CD4-positive, alpha-beta T cell treated with Interleukin-6 at 100 ng/mL for 8 hours (primary cell): Measurements from ENCODE around the gene TMPO.
A peak's percentile ranks its signal among the peaks of the same experiment; 100 is the strongest.
"Not testable (repeated sequence)": the region's sequence is repeated elsewhere in the genome, so short reads cannot be mapped to it uniquely, and the experiment has no call there.

Source experiments
- DNase-seq: peaks from one replicate; pipeline ENCODE4 v3.0.0-alpha.2; 2020; ENCODE audit warnings: mixed read lengths, low spot score

Gene TMPO

GRCh38 chr12:98515287-98516110 is at the start of gene TMPO:
TMPO (plus strand) TSS chr12:98515590; CDS start chr12:98515868, 278 bp downstream.
- peak; percentile 92 for DNase-seq

DNA sequence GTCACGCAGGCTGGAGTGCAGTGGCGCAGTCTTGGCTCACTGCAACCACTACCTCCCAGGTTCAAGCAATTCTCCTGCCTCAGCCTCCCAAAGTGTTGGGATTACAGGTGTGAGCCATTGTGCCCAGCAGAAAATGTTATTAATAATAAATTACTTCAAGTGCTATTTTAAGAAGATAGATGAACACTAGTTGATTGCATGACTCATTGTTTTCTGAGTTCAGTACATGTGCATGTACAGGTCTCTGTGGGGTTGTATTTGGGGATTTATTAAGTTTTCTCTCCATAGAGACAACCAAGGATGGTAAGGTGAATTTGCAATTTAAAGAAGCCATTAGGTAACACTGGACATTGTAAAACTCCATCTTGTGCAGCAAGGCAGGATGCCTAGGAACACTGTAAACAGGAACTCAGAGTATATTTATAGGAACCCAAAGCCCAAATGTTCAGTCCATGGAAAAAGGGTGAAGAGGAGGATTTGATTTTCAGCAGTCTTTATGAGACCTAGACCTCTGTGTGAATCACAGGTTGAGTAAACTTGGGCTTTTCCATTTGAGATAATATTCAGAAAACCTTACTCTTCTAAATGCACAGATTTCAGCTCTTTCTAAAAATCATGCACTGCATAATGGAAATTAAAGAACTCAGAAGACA is 49.3 kb upstream of the TMPO start:
- no peak for DNase-seq

DNA sequence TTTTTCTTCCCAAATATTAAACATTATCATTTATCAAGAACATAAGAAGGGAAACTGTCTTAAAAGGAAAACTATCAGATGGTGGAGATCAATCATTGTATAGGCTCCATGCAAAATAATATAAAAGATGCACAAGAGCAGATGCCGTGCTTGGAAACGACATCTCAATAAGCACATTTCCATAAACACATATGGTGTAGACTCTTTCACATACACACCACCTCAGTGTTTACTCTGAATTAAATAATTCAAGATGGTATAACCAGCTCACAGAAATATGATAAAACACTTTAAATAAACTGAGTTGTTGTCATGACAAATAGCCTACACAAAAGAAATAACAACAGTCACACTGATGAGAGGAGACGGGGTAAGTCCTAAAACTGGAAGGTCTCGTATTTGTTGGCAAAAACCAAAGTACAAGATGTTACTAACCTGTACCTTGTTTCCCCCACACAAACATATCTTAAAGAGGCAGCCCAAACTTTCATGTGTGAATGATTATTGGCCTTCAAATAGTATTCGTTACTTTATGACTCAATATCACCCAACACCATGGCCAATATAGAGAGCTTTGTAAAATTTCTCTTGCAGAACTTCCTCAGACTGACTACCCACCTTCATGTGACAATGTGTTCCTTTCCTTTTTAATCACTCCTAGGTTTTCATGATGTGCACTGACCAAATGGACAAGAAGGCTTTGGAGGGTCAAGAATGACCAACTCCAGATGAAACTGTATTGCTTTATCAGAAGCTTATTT is 48.6 kb upstream of the TMPO start:
- DNase-seq = no peak

DNA sequence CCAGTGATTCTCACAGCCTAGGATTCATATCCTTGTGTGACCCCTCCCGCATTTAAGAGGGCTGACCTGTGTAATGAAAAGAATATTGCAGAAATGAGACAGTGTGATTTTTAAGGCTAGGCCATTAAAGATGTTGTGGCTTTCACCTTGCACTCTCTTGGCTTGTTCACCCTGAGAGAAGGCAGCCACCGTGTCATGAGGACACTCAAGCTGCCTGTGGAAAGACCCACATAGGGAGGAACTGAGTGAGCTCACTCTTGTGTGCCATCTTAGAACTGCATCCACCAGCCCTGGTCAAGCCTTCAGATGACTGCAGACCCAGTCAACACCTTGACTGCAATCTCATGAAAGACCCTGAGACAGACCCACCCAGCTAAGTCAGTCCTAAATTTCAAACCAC is 46.3 kb upstream of the TMPO start:
- no peak for DNase-seq

GRCh38 chr12:98470469-98471082 is 44.8 kb upstream of the TMPO start:
- DNase-seq = no peak

DNA sequence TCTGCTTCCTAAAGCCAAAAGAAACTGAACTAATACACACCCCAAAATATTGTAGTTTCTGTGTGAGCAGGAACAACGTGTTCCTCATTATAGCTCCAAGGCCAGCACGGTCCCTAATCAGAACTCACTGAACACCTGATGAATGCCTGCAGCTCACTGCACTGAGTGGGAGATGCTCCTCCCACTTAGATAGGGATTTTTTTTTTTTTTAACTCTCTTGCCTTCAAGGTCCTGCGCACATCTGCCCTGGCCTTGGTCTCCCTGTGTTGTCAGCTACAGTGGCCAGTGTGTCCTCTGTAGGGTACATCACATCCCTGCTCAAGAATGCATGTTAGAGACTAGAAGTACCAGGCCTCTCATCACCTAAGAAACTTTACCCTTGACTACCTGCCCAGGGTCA is 44.3 kb upstream of the TMPO start:
- DNase-seq = no peak

DNA sequence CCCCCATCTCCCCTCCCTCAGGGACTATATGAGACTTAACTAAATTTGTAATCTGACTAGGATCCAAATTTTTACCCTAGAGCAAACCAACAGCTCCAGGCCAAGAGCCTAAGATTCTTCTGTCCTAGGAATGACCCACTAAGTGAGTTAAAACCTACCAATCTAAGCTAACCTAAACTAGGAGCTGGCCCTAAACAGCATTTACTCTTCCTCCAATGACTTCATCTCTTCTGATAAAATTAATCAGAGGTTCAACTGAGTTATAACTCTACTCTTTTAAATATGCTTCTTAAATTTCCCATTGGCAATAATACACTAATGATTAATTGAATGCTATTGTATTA is 39.9 kb upstream of the TMPO start:
- no peak for DNase-seq

DNA sequence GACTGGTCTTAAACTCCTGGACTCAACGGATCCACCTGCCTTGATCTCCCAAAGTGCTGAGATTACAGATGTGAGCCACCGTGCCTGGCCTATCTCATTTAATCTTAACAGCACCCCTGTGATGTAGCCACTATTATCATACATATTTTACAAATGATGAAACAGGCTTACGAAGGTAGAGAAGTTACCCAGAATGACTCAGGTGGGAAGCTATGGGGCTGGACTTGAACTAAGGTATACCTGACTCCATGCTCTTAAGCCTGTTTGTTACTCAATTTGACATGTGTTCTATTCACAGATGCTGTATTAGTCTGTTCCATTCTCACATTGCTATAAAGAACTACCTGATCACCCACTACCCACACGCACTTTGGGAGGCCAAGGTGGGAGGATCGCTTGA is 36.8 kb upstream of the TMPO start:
- no peak for DNase-seq

- no peak for DNase-seq
Measured at GRCh38 chr12:98483621-98484503, 31.5 kb upstream of the TMPO start.

GRCh38 chr12:98485792-98486340 is 29.5 kb upstream of the TMPO start:
- no peak for DNase-seq

- DNase-seq = not testable (repeated sequence)
Measured at GRCh38 chr12:98488416-98488815, 27.0 kb upstream of the TMPO start.

DNA sequence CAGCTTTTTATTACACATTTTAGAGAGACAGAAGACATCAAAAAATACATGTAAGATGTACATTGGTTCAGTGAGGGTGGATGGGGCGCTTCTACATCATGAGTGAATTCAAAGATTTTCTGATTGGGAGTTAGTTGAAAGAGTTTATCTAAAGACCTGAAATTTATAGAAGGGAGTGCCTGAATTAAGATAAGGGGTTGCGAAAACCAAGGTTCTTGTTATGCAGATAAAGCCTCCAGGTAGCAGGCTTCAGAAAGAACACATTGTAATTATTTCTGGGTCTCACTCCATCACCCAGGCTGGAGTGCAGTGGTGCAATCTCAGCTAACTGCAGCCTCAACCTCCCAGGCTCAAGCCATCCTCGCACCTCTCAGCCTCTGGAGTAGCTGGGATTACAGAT is 26.2 kb upstream of the TMPO start:
- no peak for DNase-seq

DNA sequence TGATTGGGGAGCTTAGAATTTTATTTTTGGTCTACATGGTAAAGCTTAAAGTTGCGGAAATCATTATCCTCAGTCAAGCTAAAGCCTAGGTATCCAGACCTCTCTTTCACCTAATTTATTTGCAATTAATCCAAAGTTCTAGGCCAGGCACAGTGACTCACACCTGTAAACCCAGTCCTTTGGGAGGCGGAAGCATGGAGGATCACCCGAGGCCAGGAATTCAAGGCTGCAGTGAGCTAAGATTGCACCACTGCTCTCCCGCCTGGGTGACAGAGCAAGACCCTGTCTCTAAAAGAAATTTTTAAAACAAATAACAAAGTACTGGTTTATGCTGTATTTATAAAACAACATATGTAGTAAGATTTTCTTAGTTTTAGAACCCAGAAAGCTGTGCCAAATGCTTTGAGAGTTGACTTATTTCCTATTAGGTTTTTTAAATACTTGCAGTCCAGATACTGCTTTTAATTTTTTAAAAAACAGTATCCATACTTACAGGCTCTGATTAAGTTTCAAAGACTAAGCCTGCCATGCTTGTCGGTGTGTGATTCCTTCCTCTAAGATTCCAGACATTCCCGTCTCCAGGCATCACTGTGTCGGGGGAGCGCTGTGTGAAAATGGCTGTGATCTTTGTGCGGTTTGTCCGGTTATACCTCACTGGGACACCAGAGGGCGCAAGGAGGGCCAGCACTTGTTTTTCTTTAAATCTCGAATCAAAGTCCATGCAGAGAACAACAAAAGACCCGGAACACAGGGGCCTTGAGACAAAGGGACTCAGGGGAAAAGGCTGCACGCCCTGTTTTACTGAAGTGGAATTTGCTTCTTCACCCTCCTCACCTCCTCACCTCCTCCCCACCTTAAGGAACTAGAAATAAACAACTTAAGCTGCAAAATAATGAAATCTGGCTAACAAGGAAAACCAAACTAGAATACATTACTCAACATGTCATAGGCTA is 24.6 kb upstream of the TMPO start:
- peak; percentile 82 for DNase-seq

DNA sequence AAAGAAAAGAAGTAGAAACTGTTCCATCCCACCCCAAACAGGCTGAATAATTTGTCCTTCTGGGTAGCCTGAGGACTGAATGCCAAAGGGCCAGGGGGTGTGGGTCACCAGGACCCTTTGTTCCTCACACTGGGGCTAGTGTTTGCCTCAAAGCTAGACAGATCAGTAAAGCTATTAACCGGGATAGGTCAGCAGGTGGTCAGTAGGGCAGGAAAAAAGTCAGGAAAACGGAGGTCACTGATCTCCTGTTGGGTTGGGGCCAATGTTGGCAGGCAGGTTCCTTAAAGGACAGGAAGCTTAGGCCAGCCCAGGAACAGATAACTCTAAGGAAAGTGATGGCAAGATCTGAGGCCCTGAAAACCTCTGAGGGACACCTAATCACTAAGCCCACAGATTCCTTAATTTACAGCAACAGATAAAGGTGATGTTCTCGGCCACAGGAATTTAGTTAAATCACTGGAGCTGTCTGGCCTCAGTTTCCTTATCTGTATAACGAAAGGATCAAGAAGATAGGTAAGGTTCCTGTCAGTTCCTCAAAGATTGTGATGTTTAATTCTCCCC is 22.7 kb upstream of the TMPO start:
- DNase-seq = no peak

DNA sequence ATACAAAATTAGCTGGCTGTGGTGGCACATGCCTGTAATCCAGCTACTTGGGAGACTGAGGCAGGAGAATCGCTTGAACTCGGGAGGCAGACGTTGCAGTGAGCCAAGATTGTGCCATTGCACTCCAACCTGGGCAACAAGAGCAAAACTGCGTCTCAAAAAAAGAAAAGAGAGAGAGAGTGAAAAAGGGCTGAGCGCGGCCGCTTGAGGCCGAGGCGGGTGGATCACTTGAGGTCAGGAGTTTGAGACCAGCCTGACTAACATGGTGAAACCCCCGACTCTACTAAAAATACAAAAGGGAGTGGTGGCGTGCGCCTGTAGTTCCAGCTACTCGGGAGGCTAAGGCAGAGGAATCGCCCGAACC is 14.1 kb upstream of the TMPO start:
- not testable (repeated sequence) for DNase-seq

- peak; percentile 83 for DNase-seq
Measured at GRCh38 chr12:98503342-98503591, 12.1 kb upstream of the TMPO start.

GRCh38 chr12:98503592-98504367 is 11.6 kb upstream of the TMPO start:
- peak; percentile 93 for DNase-seq

GRCh38 chr12:98504368-98504617 is 11.1 kb upstream of the TMPO start:
- DNase-seq = no peak

- DNase-seq = no peak
Measured at GRCh38 chr12:98509063-98509462, 6.3 kb upstream of the TMPO start.

GRCh38 chr12:98511806-98512205 is 3.6 kb upstream of the TMPO start:
- DNase-seq = not testable (repeated sequence)
